H9 (cell line): Measurements from ENCODE around the gene ITM2C. TPM values are rescaled to one million over a fixed set of nuclear protein-coding genes. Genes with fewer than 3 reads are reported as not detected.

Experiments
- DNase-seq: peaks from one replicate; pipeline ENCODE4 v3.0.0-alpha.2; 2017
- H2AFZ ChIP-seq: one replicate; pipeline ENCODE4 v1.6.1; 2013; ENCODE audit warnings: mild to moderate bottlenecking, low read length, control low read depth, moderate library complexity
- H2AK5ac ChIP-seq: 2 replicates; pipeline ENCODE4 v1.6.1; 2013; ENCODE audit warnings: low read length, control low read depth, mixed read lengths; ENCODE audit not compliant: insufficient read length
- H2BK120ac ChIP-seq: one replicate; pipeline ENCODE4 v1.6.1; 2013; ENCODE audit warnings: low read depth, mild to moderate bottlenecking, low read length, control low read depth, inconsistent platforms; ENCODE audit not compliant: poor library complexity, severe bottlenecking
- H2BK12ac ChIP-seq: 2 replicates; pipeline ENCODE4 v1.6.1; 2013; ENCODE audit warnings: low read length, control low read depth, mixed read lengths, low read depth; ENCODE audit not compliant: insufficient read length
- H2BK15ac ChIP-seq: 2 replicates; pipeline ENCODE4 v1.6.1; 2013; ENCODE audit warnings: low read depth, low read length, control low read depth
- H2BK20ac ChIP-seq: one replicate; pipeline ENCODE4 v1.6.1; 2013; ENCODE audit warnings: low read depth, mild to moderate bottlenecking, low read length, control low read depth, inconsistent platforms; ENCODE audit not compliant: poor library complexity, severe bottlenecking
- H2BK5ac ChIP-seq: 2 replicates; pipeline ENCODE4 v1.6.1; 2013; ENCODE audit warnings: low read length, control low read depth, mixed read lengths; ENCODE audit not compliant: insufficient read length
- H3K14ac ChIP-seq: 2 replicates; pipeline ENCODE4 v1.6.1; 2013; ENCODE audit warnings: low read length, control low read depth; ENCODE audit not compliant: insufficient read depth
- H3K18ac ChIP-seq: 2 replicates; pipeline ENCODE4 v1.6.1; 2013; ENCODE audit warnings: low read depth, mild to moderate bottlenecking, mixed read lengths, low read length, control low read depth; ENCODE audit not compliant: insufficient read length
- H3K23ac ChIP-seq: 2 replicates; pipeline ENCODE4 v1.6.1; 2013; ENCODE audit warnings: low read length, control low read depth, mixed read lengths, low read depth; ENCODE audit not compliant: insufficient read length
- H3K23me2 ChIP-seq: 2 replicates; pipeline ENCODE4 v1.6.1; 2013; ENCODE audit warnings: low read depth, mild to moderate bottlenecking, mixed read lengths, low read length, control low read depth; ENCODE audit not compliant: insufficient read length, poor library complexity, severe bottlenecking
- H3K27ac ChIP-seq: 2 replicates; pipeline ENCODE4 v1.5.1; 2013; ENCODE audit warnings: low read length, control low read depth, mixed read lengths, low read depth; ENCODE audit not compliant: insufficient read length
- H3K27me3 ChIP-seq: 2 replicates; pipeline ENCODE4 v1.6.1; 2013; ENCODE audit warnings: low read length, control low read depth, inconsistent platforms; ENCODE audit not compliant: insufficient read depth
- H3K4ac ChIP-seq: 2 replicates; pipeline ENCODE4 v1.6.1; 2013; ENCODE audit warnings: low read depth, mild to moderate bottlenecking, control low read depth, inconsistent platforms, low read length, moderate library complexity
- H3K4me1 ChIP-seq: 2 replicates; pipeline ENCODE4 v1.6.1; 2013; ENCODE audit warnings: low read length, control low read depth, inconsistent platforms; ENCODE audit not compliant: insufficient read depth
- H3K4me2 ChIP-seq: 2 replicates; pipeline ENCODE4 v1.6.1; 2013; ENCODE audit warnings: low read length, control low read depth, mixed read lengths; ENCODE audit not compliant: insufficient read length, insufficient read depth
- H3K56ac ChIP-seq: 2 replicates; pipeline ENCODE4 v1.6.1; 2013; ENCODE audit warnings: low read depth, mild to moderate bottlenecking, mixed read lengths, low read length, control low read depth; ENCODE audit not compliant: insufficient read length
- H3K79me1 ChIP-seq: 2 replicates; pipeline ENCODE4 v1.6.1; 2013; ENCODE audit warnings: low read depth, mild to moderate bottlenecking, moderate library complexity, low read length, control low read depth, inconsistent platforms; ENCODE audit not compliant: insufficient read depth, poor library complexity, severe bottlenecking
- H3K79me2 ChIP-seq: 2 replicates; pipeline ENCODE4 v1.6.1; 2013; ENCODE audit warnings: low read length, control low read depth, inconsistent platforms; ENCODE audit not compliant: insufficient read depth
- H3K9ac ChIP-seq: 2 replicates; pipeline ENCODE4 v1.6.1; 2013; ENCODE audit warnings: low read length, control low read depth, mixed read lengths; ENCODE audit not compliant: insufficient read length; ENCODE audit errors: extremely low read depth
- H3K9me3 ChIP-seq: one replicate; pipeline ENCODE4 v1.6.1; 2013; ENCODE audit warnings: low read depth, low read length, inconsistent platforms; ENCODE audit not compliant: control insufficient read depth
- H3T11ph ChIP-seq: one replicate; pipeline ENCODE4 v1.6.1; 2013; ENCODE audit warnings: mild to moderate bottlenecking, low read length, control low read depth, inconsistent platforms
- H4K20me1 ChIP-seq: one replicate; pipeline ENCODE4 v1.6.1; 2013; ENCODE audit not compliant: control insufficient read depth, insufficient read length, insufficient read depth
- H4K5ac ChIP-seq: 2 replicates; pipeline ENCODE4 v1.6.1; 2013; ENCODE audit warnings: low read depth, mild to moderate bottlenecking, mixed read lengths, low read length, control low read depth; ENCODE audit not compliant: insufficient read length
- H4K8ac ChIP-seq: replicated peaks from 2 replicates; pipeline ENCODE4 v1.6.1; 2013; ENCODE audit warnings: low read length, control low read depth, mixed read lengths, low read depth; ENCODE audit not compliant: insufficient read length
- H4K91ac ChIP-seq: 2 replicates; pipeline ENCODE4 v1.6.1; 2013; ENCODE audit warnings: low read depth, mild to moderate bottlenecking, moderate library complexity, mixed read lengths, low read length, control low read depth; ENCODE audit not compliant: insufficient read length
- H3K27ac Mint-ChIP-seq, 3 experiments: 2 replicates in 2 of 3; 3 replicates in 1 of 3; pipeline ENCODE4 v1.8.0; 2020 to 2021; ENCODE audit warnings: mixed read lengths in 3 of 3, mild to moderate bottlenecking in 1 of 3, moderate library complexity in 1 of 3
- H3K27me3 Mint-ChIP-seq: 2 replicates; pipeline ENCODE4 v1.8.0; 2021; ENCODE audit warnings: low read depth, mild to moderate bottlenecking, moderate library complexity, mixed read lengths
- H3K36me3 Mint-ChIP-seq, 3 experiments: 2 replicates in 2 of 3; 3 replicates in 1 of 3; pipeline ENCODE4 v1.8.0; 2020 to 2021; ENCODE audit warnings: low read depth in 3 of 3, mixed read lengths in 3 of 3; ENCODE audit not compliant: insufficient read depth in 1 of 3
- H3K4me1 Mint-ChIP-seq, 2 experiments: 2 replicates each; pipeline ENCODE4 v1.8.0; 2020; ENCODE audit warnings: mixed read lengths in 2 of 2
- H3K4me3 Mint-ChIP-seq, 2 experiments: 2 replicates in 1 of 2; 3 replicates in 1 of 2; pipeline ENCODE4 v1.8.0; 2020 to 2021; ENCODE audit warnings: mild to moderate bottlenecking in 2 of 2, mixed read lengths in 2 of 2, moderate library complexity in 1 of 2
- H3K9me3 Mint-ChIP-seq, 2 experiments: 2 replicates in 1 of 2; 3 replicates in 1 of 2; pipeline ENCODE4 v1.8.0; 2020; ENCODE audit warnings: mild to moderate bottlenecking in 2 of 2, mixed read lengths in 2 of 2, moderate library complexity in 1 of 2
- WGBS: extraction: QIAGEN DNeasy Blood & Tissue Kit; methylation state at CpG from one replicate; pipeline ENCODE4 v1.1.7; 2013; ENCODE audit warnings: missing lambda C conversion rate, low lambda C conversion rate, mixed read lengths; ENCODE audit not compliant: insufficient read length; ENCODE audit errors: extremely low coverage; 5-methylcytosine and 5-hydroxymethylcytosine counted together
- total RNA-seq: library from RNA; stranded (reverse); gene quantifications from 2 replicates; pipeline ENCODE4 v1.2.1, GENCODE V29; 2021
- TF ChIP-seq, protein P1 (sequence below): fragments of 200-600 bp; sonication (generic); conservative IDR thresholded peaks from 3 replicates; pipeline ENCODE4 v1.8.0; 2021; ENCODE audit warnings: antibody characterized with exemption, mild to moderate bottlenecking

Gene ITM2C
- total RNA-seq, 1 experiment from 2014 or later, result 297 TPM

- no peak overlapping the region for H3K23ac ChIP-seq
- H4K20me1 ChIP-seq, result no peaks in the 10 kb centered on the region
- no peaks in the 10 kb centered on the region for H3K36me3 Mint-ChIP-seq
- H4K5ac ChIP-seq, result no peak overlapping the region
- H4K91ac ChIP-seq, result no peak overlapping the region
- H3K4ac ChIP-seq, result no peak overlapping the region
- no peak overlapping the region for H2BK20ac ChIP-seq
- peaks cover 52 to 56% of the 10 kb centered on the region in 2 experiments for H3K4me1 Mint-ChIP-seq
- H3K18ac ChIP-seq, result no peak overlapping the region
- H3K56ac ChIP-seq, result no peak overlapping the region
- H3K79me1 ChIP-seq, result no peaks in the 10 kb centered on the region
- H3K27ac Mint-ChIP-seq, result no peak overlapping the region; a peak in 1 of 7 replicates
- H3K27me3 ChIP-seq, result no peaks in the 10 kb centered on the region
- no peak overlapping the region for H3K14ac ChIP-seq
- no peaks in the 10 kb centered on the region for H3K79me2 ChIP-seq
- no CpG with 5 or more reads among the region's 18 CpGs for WGBS
- no peak overlapping the region for H2BK15ac ChIP-seq
- H3K9me3 Mint-ChIP-seq, result no peaks in the 10 kb centered on the region; a peak in 1 of 5 replicates
- H3K23me2 ChIP-seq, result no peaks in the 10 kb centered on the region
- peak; percentile 46 for DNase-seq
- H2BK12ac ChIP-seq, result no peak overlapping the region
- H2BK5ac ChIP-seq, result no peak overlapping the region
- H2BK120ac ChIP-seq, result no peak overlapping the region
- no peak overlapping the region for H3K9ac ChIP-seq
- peaks cover 13% of the 10 kb centered on the region; the same call in 1 of the 2 replicates for H3K4me1 ChIP-seq
- H2AK5ac ChIP-seq, result no peak overlapping the region
- peaks cover 66% of the 10 kb centered on the region for H3K27me3 Mint-ChIP-seq
- H3K9me3 ChIP-seq, result no peaks in the 10 kb centered on the region
- H3K4me3 Mint-ChIP-seq, result no peak overlapping the region; a peak in 1 of 5 replicates
- no peak overlapping the region for H2AFZ ChIP-seq
- TF ChIP-seq, protein P1, sequence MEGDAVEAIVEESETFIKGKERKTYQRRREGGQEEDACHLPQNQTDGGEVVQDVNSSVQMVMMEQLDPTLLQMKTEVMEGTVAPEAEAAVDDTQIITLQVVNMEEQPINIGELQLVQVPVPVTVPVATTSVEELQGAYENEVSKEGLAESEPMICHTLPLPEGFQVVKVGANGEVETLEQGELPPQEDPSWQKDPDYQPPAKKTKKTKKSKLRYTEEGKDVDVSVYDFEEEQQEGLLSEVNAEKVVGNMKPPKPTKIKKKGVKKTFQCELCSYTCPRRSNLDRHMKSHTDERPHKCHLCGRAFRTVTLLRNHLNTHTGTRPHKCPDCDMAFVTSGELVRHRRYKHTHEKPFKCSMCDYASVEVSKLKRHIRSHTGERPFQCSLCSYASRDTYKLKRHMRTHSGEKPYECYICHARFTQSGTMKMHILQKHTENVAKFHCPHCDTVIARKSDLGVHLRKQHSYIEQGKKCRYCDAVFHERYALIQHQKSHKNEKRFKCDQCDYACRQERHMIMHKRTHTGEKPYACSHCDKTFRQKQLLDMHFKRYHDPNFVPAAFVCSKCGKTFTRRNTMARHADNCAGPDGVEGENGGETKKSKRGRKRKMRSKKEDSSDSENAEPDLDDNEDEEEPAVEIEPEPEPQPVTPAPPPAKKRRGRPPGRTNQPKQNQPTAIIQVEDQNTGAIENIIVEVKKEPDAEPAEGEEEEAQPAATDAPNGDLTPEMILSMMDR, result no peak
- H4K8ac ChIP-seq, result no peak overlapping the region
- H3T11ph ChIP-seq, result no peak overlapping the region
- no peak overlapping the region for H3K27ac ChIP-seq
- no peak overlapping the region for H3K4me2 ChIP-seq
Measured at GRCh38 chr2:230905448-230906421, 41.0 kb downstream of the ITM2C start.
